ENCODE results near the gene ARHGEF4. TPM values are rescaled to one million over a fixed set of nuclear protein-coding genes. Genes with fewer than 3 reads are reported as not detected.

The ARHGEF4 gene
- total RNA-seq, 1 experiment from 2014 or later = 26.6 TPM

GRCh38 chr2:130976591-130977237, 140.0 kb downstream of the ARHGEF4 start:
- CTCF ChIA-PET = no interaction called here
- TF ChIP-seq JUND (IDR thresholded peaks at IDR 0.05) (no peak), POLR2AphosphoS5 (IDR thresholded peaks at IDR 0.05; ENCODE audit: low read depth, low read length) (no peak), SP1 (IDR thresholded peaks at IDR 0.05; ENCODE audit: low read depth) (no peak), CTCF (IDR thresholded peaks at IDR 0.05 in 2 of 3, conservative IDR thresholded peaks at IDR 0.05 in 1 of 3; ENCODE audit: borderline replicate concordance in 1 of 3, insufficient read depth in 1 of 3, low read depth in 2 of 3, low read length in 2 of 3) (no peak), ELF1 (IDR thresholded peaks at IDR 0.05; ENCODE audit: borderline replicate concordance, low read depth) (no peak), FOSL1 (IDR thresholded peaks at IDR 0.05; ENCODE audit: low read depth) (no peak), REST (IDR thresholded peaks at IDR 0.05; ENCODE audit: low read depth) (no peak), YY1 (IDR thresholded peaks at IDR 0.05; ENCODE audit: extremely low read depth, insufficient replicate concordance, low read depth, low read length) (no peak), MAX (IDR thresholded peaks at IDR 0.05) (no peak), CBX3 (IDR thresholded peaks at IDR 0.05; ENCODE audit: low read depth) (no peak), EZH2phosphoT487 (IDR thresholded peaks at IDR 0.05; ENCODE audit: borderline replicate concordance) (no peak), ZFX (IDR thresholded peaks at IDR 0.05) (no peak), SIN3A (IDR thresholded peaks at IDR 0.05; ENCODE audit: low read depth) (no peak), EGR1 (IDR thresholded peaks at IDR 0.05; ENCODE audit: low read depth) (no peak), POLR2A (IDR thresholded peaks at IDR 0.05; ENCODE audit: borderline replicate concordance, extremely low read depth, insufficient read depth, insufficient read length) (no peak)
- H3K27ac ChIP-seq (ENCODE audit: low read depth, low read length) = no peak overlapping the region

More at GRCh38 chr2:130976591-130977237, 140.0 kb downstream of the ARHGEF4 start:
- Histone ChIP-seq H4K20me1 (ENCODE audit: insufficient read depth) (no peaks in the 10 kb centered on the region), H3K9me2 (ENCODE audit: insufficient read depth) (no peaks in the 10 kb centered on the region), H3K9me3 (ENCODE audit: control insufficient read depth in 1 of 2, insufficient read depth in 1 of 2, low read depth in 1 of 2, low read length in 2 of 2) (peaks cover 4 to 16% of the 10 kb centered on the region in 2 experiments; a peak in 2 of 4 replicates), H3K79me2 (ENCODE audit: insufficient read depth, low read length) (no peaks in the 10 kb centered on the region), H3K4me2 (ENCODE audit: low read length) (no peak overlapping the region), H3K27me3 (ENCODE audit: insufficient read depth, low read length) (no peaks in the 10 kb centered on the region), H3K4me3 (replicated peaks in 1 of 2; ENCODE audit: low read depth in 1 of 2, low read length in 2 of 2) (no peak overlapping the region), H3K36me3 (ENCODE audit: control insufficient read depth in 1 of 2, insufficient read depth in 2 of 2, low read length in 2 of 2) (no peaks in the 10 kb centered on the region), H3K4me1 (ENCODE audit: control insufficient read depth in 1 of 2, insufficient read depth in 2 of 2, low read length in 2 of 2) (peaks cover 4 to 11% of the 10 kb centered on the region in 2 experiments; a peak in 3 of 4 replicates), H3K9ac (ENCODE audit: low read length) (no peak overlapping the region), H2AFZ (ENCODE audit: low read depth, low read length, poor library complexity, severe bottlenecking) (no peak overlapping the region)
- ATAC-seq (no peak), DNase-seq (ENCODE audit: low read depth, low spot score) (no peak)
- POLR2A ChIA-PET = no interaction called here
- RAD21 ChIA-PET (ENCODE audit: low non-redundant PET in 1 of 2, low total read pairs in 2 of 2, uncharacterized antibody in 2 of 2, unreplicated experiment in 2 of 2) = no interaction called here
- intact Hi-C loops (cut with micrococcal nuclease) = no loop called here
- no TSS peak for BruUV-seq (replicated peaks)

Measured in HCT116 (cell line).